WTC11 (cell line): ENCODE results near the gene OOSP2.

Source experiments
- ARID4B ChIP-seq: sonication (generic); formaldehyde crosslinking; IDR thresholded peaks from 2 replicates; pipeline ENCODE4 v1.8.0; 2023; ENCODE audit warnings: missing genetic modification reagents, mild to moderate bottlenecking, borderline replicate concordance
- CTCF ChIP-seq: fragments of 200-600 bp; IDR thresholded peaks from 2 replicates; pipeline ENCODE4 v1.8.0; 2022; ENCODE audit warnings: antibody characterized with exemption
- ELF4 ChIP-seq: sonication (generic); formaldehyde crosslinking; IDR thresholded peaks from 2 replicates; pipeline ENCODE4 v1.8.1; 2022; ENCODE audit warnings: low read depth, mild to moderate bottlenecking, moderate library complexity, missing genetic modification reagents
- MAX ChIP-seq: sonication (generic); formaldehyde crosslinking; IDR thresholded peaks from 2 replicates; pipeline ENCODE4 v1.8.0; 2022; ENCODE audit warnings: mild to moderate bottlenecking, missing genetic modification reagents
- SMAD3 ChIP-seq: sonication (generic); formaldehyde crosslinking; IDR thresholded peaks from 2 replicates; pipeline ENCODE4 v1.8.0; 2022; ENCODE audit warnings: missing genetic modification reagents, mild to moderate bottlenecking, borderline replicate concordance
- ZNF138 ChIP-seq: sonication (generic); formaldehyde crosslinking; conservative IDR thresholded peaks from 2 replicates; pipeline ENCODE4 v1.8.1; 2022; ENCODE audit warnings: mild to moderate bottlenecking, moderate library complexity, missing genetic modification reagents
- ZNF416 ChIP-seq: fragments of 250-450 bp; sonication (Bioruptor Pico); IDR thresholded peaks from 2 replicates; pipeline ENCODE4 v1.9.0; 2021; ENCODE audit warnings: mild to moderate bottlenecking, inconsistent platforms
- ZNF532 ChIP-seq: fragments of 250-450 bp; sonication (Bioruptor Pico); IDR thresholded peaks from 2 replicates; pipeline ENCODE4 v1.9.0; 2021; ENCODE audit warnings: mild to moderate bottlenecking, borderline replicate concordance

GRCh38 chr11:60085909-60086308 lies 45.7 kb downstream of the OOSP2 start:
- TF ChIP-seq ARID4B (CRISPR knock-in tag) (no peak), ZNF416 (CRISPR knock-in tag) (no peak), ZNF138 (CRISPR knock-in tag) (no peak), CTCF (no peak), ELF4 (no peak), SMAD3 (CRISPR knock-in tag) (no peak), ZNF532 (CRISPR knock-in tag) (no peak), MAX (CRISPR knock-in tag) (no peak)
